Tibial artery (tissue), 4 donors: ENCODE results near the gene RIC1.
"Not testable (repeated sequence)": the region's sequence is repeated elsewhere in the genome, so short reads cannot be mapped to it uniquely, and the experiment has no call there.

ENCODE experiments used
- DNase-seq, 2 donors: peaks; one replicate each; pipeline ENCODE4 v3.0.0-alpha.2; 2019
- H3K27ac ChIP-seq, 2 donors: fragments of 200-600 bp; sonication (generic) in 1 of 2; 1 replicate in 1 of 2; 2 replicates in 1 of 2; pipeline ENCODE4 v1.5.1; 2018 to 2019; ENCODE audit warnings: mild to moderate bottlenecking in 1 of 2
- H3K27me3 ChIP-seq, 2 donors: fragments of 200-600 bp; sonication (generic) in 1 of 2; one replicate each; pipeline versions ENCODE4 v1.5.1 to v1.6.0; 2016 to 2019
- H3K36me3 ChIP-seq, 3 donors: fragments of 200-600 bp; sonication (generic) in 2 of 3; one replicate each; pipeline ENCODE4 v1.5.1; 2016 to 2019; ENCODE audit warnings: mild to moderate bottlenecking in 2 of 3
- H3K4me1 ChIP-seq, 4 donors: fragments of 200-600 bp; sonication (generic) in 2 of 4; 1 replicate in 3 of 4; 2 replicates in 1 of 4; pipeline ENCODE4 v1.5.1; 2016 to 2019
- H3K4me3 ChIP-seq, 2 donors: fragments of 200-600 bp; sonication (generic) in 1 of 2; 1 replicate in 1 of 2; 2 replicates in 1 of 2; pipeline ENCODE4 v1.5.1; 2018 to 2019; ENCODE audit warnings: mild to moderate bottlenecking in 2 of 2
- H3K9me3 ChIP-seq, 3 donors: fragments of 200-600 bp; sonication (generic) in 1 of 3; one replicate each; pipeline ENCODE4 v1.5.1; 2016 to 2019
- CTCF ChIP-seq, 2 experiments: fragments of 200-600 bp in 1 of 2; fragments of 450-650 bp in 1 of 2; IDR thresholded peaks; one replicate each; pipeline ENCODE4 v1.5.1; 2017 to 2019; ENCODE audit warnings: antibody characterized with exemption in 2 of 2, mild to moderate bottlenecking in 1 of 2, moderate library complexity in 1 of 2
- intact Hi-C: fragments of 100-400 bp; cut with DNase I; formaldehyde crosslinking; loops from one replicate; pipeline ENCODE4 v1.15.0; 2023; ENCODE audit warnings: low total_unique reads

RIC1 gene

GRCh38 chr9:5718296-5719032 is 89.6 kb downstream of the RIC1 start:
- Histone ChIP-seq H3K27ac (no peak overlapping the region), H3K9me3 (peaks cover 0 to 5% (median 0%) of the 10 kb centered on the region in 3 donors), H3K36me3 (peaks cover 44 to 45% (median 45%) of the 10 kb centered on the region in 3 donors), H3K4me1 (no peaks in the 10 kb centered on the region), H3K4me3 (no peak overlapping the region), H3K27me3 (no peaks in the 10 kb centered on the region)
- intact Hi-C loops, result no loop called here
- TF ChIP-seq CTCF (IDR thresholded peaks at IDR 0.05), result no peak
- DNase-seq, result no peak

- no peak for TF ChIP-seq CTCF (IDR thresholded peaks at IDR 0.05)
Measured at GRCh38 chr9:5719100-5719926, 90.4 kb downstream of the RIC1 start.

GRCh38 chr9:5720151-5720550 is 91.2 kb downstream of the RIC1 start:
- Histone ChIP-seq H3K9me3 (peaks cover 0 to 5% (median 0%) of the 10 kb centered on the region in 3 donors), H3K27me3 (no peaks in the 10 kb centered on the region), H3K4me1 (no peaks in the 10 kb centered on the region), H3K36me3 (peaks cover 44 to 45% (median 45%) of the 10 kb centered on the region in 3 donors), H3K27ac (no peak overlapping the region), H3K4me3 (no peak overlapping the region)
- intact Hi-C loops, result no loop called here
- no peak for TF ChIP-seq CTCF (IDR thresholded peaks at IDR 0.05)
- DNase-seq, result no peak

More at GRCh38 chr9:5719100-5719926, 90.4 kb downstream of the RIC1 start:
- Histone ChIP-seq H3K4me3 (no peak overlapping the region), H3K36me3 (peaks cover 44 to 45% (median 45%) of the 10 kb centered on the region in 3 donors), H3K27me3 (no peaks in the 10 kb centered on the region), H3K4me1 (no peaks in the 10 kb centered on the region), H3K9me3 (peaks cover 0 to 5% (median 0%) of the 10 kb centered on the region in 3 donors), H3K27ac (no peak overlapping the region)
- DNase-seq, result no peak
- intact Hi-C loops, result no loop called here

GRCh38 chr9:5721279-5722087 is 92.6 kb downstream of the RIC1 start:
- Histone ChIP-seq H3K9me3 (peaks cover 0 to 4% (median 0%) of the 10 kb centered on the region in 3 donors), H3K4me3 (no peak overlapping the region), H3K4me1 (no peaks in the 10 kb centered on the region), H3K36me3 (peaks cover 33 to 35% (median 34%) of the 10 kb centered on the region in 3 donors), H3K27me3 (no peaks in the 10 kb centered on the region), H3K27ac (no peak overlapping the region)
- DNase-seq, result no peak
- no peak for TF ChIP-seq CTCF (IDR thresholded peaks at IDR 0.05)
- intact Hi-C loops, result no loop called here

GRCh38 chr9:5722679-5723078 is 93.8 kb downstream of the RIC1 start:
- H3K4me1 ChIP-seq, intact Hi-C loops, DNase-seq, H3K27ac ChIP-seq, H3K4me3 ChIP-seq, H3K27me3 ChIP-seq, H3K9me3 ChIP-seq: not testable (repeated sequence)
- H3K36me3 ChIP-seq, result peaks cover 28 to 32% (median 28%) of the 10 kb centered on the region in 3 donors
